ENCODE data around the gene IMPA2.
"Not testable (repeated sequence)": the region's sequence is repeated elsewhere in the genome, so short reads cannot be mapped to it uniquely, and the experiment has no call there.

IMPA2 gene

GRCh38 chr18:11960743-11961380 lies 20.4 kb upstream of the IMPA2 start:
- H4K20me1 ChIP-seq (ENCODE audit: insufficient read depth), result no peaks in the 10 kb centered on the region
- H3K9ac ChIP-seq, result no peak overlapping the region
- H3K27ac ChIP-seq, result no peak overlapping the region
- H2AFZ ChIP-seq (ENCODE audit: low read depth), result no peak overlapping the region
- TF ChIP-seq CTCF (conservative IDR thresholded peaks at IDR 0.05; ENCODE audit: low read depth, low read length), result no peak
- H3K4me2 ChIP-seq, result no peak overlapping the region
- no peaks in the 10 kb centered on the region for H3K4me1 ChIP-seq (ENCODE audit: low read depth, poor library complexity, severe bottlenecking)
- no peaks in the 10 kb centered on the region for H3K36me3 ChIP-seq (ENCODE audit: insufficient read depth)
- H3K79me2 ChIP-seq (ENCODE audit: insufficient read depth, low read depth), result no peaks in the 10 kb centered on the region
- H3K4me3 ChIP-seq (IDR thresholded peaks at IDR 0.05; ENCODE audit: insufficient read depth, low read depth, low read length), result no peak overlapping the region
- H3K27me3 ChIP-seq (ENCODE audit: insufficient read depth, low read depth), result no peaks in the 10 kb centered on the region

GRCh38 chr18:11962597-11962996 lies 18.7 kb upstream of the IMPA2 start:
- no peaks in the 10 kb centered on the region for H3K27me3 ChIP-seq (ENCODE audit: insufficient read depth, low read depth)
- no peaks in the 10 kb centered on the region for H3K4me1 ChIP-seq (ENCODE audit: low read depth, poor library complexity, severe bottlenecking)
- no peaks in the 10 kb centered on the region for H4K20me1 ChIP-seq (ENCODE audit: insufficient read depth)
- no peak overlapping the region for H3K9ac ChIP-seq
- no peak overlapping the region for H2AFZ ChIP-seq (ENCODE audit: low read depth)
- no peak overlapping the region for H3K4me3 ChIP-seq (IDR thresholded peaks at IDR 0.05; ENCODE audit: insufficient read depth, low read depth, low read length)
- H3K36me3 ChIP-seq (ENCODE audit: insufficient read depth), result no peaks in the 10 kb centered on the region
- no peak overlapping the region for H3K4me2 ChIP-seq
- no peak for TF ChIP-seq CTCF (conservative IDR thresholded peaks at IDR 0.05; ENCODE audit: low read depth, low read length)
- H3K27ac ChIP-seq, result no peak overlapping the region
- H3K79me2 ChIP-seq (ENCODE audit: insufficient read depth, low read depth), result no peaks in the 10 kb centered on the region

GRCh38 chr18:11963991-11964484 lies 17.3 kb upstream of the IMPA2 start:
- no peaks in the 10 kb centered on the region for H3K27me3 ChIP-seq (ENCODE audit: insufficient read depth, low read depth)
- no peak overlapping the region for H3K27ac ChIP-seq
- H3K4me3 ChIP-seq (IDR thresholded peaks at IDR 0.05; ENCODE audit: insufficient read depth, low read depth, low read length), result no peak overlapping the region
- H3K36me3 ChIP-seq (ENCODE audit: insufficient read depth), result no peaks in the 10 kb centered on the region
- no peaks in the 10 kb centered on the region for H3K4me1 ChIP-seq (ENCODE audit: low read depth, poor library complexity, severe bottlenecking)
- no peak overlapping the region for H3K4me2 ChIP-seq
- TF ChIP-seq CTCF (conservative IDR thresholded peaks at IDR 0.05; ENCODE audit: low read depth, low read length), result no peak
- no peaks in the 10 kb centered on the region for H4K20me1 ChIP-seq (ENCODE audit: insufficient read depth)
- no peaks in the 10 kb centered on the region for H3K79me2 ChIP-seq (ENCODE audit: insufficient read depth, low read depth)
- H2AFZ ChIP-seq (ENCODE audit: low read depth), result no peak overlapping the region
- no peak overlapping the region for H3K9ac ChIP-seq

GRCh38 chr18:11969904-11970835 lies 11.1 kb upstream of the IMPA2 start:
- H3K4me1 ChIP-seq (ENCODE audit: low read depth, poor library complexity, severe bottlenecking), result no peaks in the 10 kb centered on the region

GRCh38 chr18:11970836-11971226 lies 10.5 kb upstream of the IMPA2 start:
- H3K4me3 ChIP-seq (IDR thresholded peaks at IDR 0.05; ENCODE audit: insufficient read depth, low read depth, low read length); H3K79me2 ChIP-seq (ENCODE audit: insufficient read depth, low read depth); H3K36me3 ChIP-seq (ENCODE audit: insufficient read depth); H3K9ac ChIP-seq; H3K27ac ChIP-seq; H4K20me1 ChIP-seq (ENCODE audit: insufficient read depth); H3K4me1 ChIP-seq (ENCODE audit: low read depth, poor library complexity, severe bottlenecking); H3K4me2 ChIP-seq; H2AFZ ChIP-seq (ENCODE audit: low read depth); H3K27me3 ChIP-seq (ENCODE audit: insufficient read depth, low read depth): not testable (repeated sequence)

More at GRCh38 chr18:11969904-11970835, 11.1 kb upstream of the IMPA2 start:
- no peak overlapping the region for H3K9ac ChIP-seq
- no peaks in the 10 kb centered on the region for H3K27me3 ChIP-seq (ENCODE audit: insufficient read depth, low read depth)
- H3K27ac ChIP-seq, result no peak overlapping the region
- no peak overlapping the region for H3K4me2 ChIP-seq
- no peaks in the 10 kb centered on the region for H3K36me3 ChIP-seq (ENCODE audit: insufficient read depth)
- H3K4me3 ChIP-seq (IDR thresholded peaks at IDR 0.05; ENCODE audit: insufficient read depth, low read depth, low read length), result no peak overlapping the region
- no peaks in the 10 kb centered on the region for H4K20me1 ChIP-seq (ENCODE audit: insufficient read depth)
- TF ChIP-seq CTCF (conservative IDR thresholded peaks at IDR 0.05; ENCODE audit: low read depth, low read length), result no peak
- H3K79me2 ChIP-seq (ENCODE audit: insufficient read depth, low read depth), result no peaks in the 10 kb centered on the region
- H2AFZ ChIP-seq (ENCODE audit: low read depth), result no peak overlapping the region
